Measurements from ENCODE around the gene FAM83D.
"Not testable (repeated sequence)": the region's sequence is repeated elsewhere in the genome, so short reads cannot be mapped to it uniquely, and the experiment has no call there.

FAM83D gene

DNA sequence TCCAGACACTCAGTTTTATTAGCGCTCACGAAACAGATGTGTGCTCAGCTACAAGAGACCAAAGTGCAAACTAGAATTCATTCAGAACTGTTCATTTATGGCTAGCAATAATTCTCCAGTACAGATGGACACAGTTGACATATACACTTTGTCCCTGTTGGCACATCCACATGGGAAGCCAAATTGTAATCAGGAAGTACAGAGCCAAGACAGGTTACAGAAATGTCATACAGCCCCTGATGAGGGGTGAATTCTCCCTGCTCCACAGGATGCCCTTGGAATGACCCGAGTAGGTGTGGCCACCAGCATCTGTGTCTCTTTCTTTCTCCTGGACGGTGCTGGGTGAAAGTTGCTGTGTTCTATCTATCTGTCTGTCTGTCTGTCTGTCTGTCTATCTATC is 43.5 kb downstream of the FAM83D start:
- no peak for DNase-seq

DNA sequence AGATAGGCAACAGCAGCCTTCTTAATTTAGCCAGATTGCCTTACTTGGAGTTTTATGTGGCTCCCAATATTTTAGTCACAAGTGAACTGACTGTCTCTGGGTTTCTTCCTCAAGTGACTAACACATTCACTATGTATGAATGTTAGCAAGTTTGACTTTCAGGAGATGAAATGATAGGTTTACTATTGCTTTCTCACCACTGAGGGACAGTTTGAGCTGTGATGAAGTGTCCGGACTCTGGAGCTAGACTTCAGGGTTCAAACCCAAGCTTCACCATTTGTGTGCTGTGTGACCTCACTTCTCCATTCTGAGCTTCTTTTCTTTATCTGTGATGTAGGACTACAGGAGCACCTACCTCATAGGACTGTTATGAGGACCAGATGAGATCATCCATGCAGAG is 44.1 kb downstream of the FAM83D start:
- DNase-seq: no peak

DNA sequence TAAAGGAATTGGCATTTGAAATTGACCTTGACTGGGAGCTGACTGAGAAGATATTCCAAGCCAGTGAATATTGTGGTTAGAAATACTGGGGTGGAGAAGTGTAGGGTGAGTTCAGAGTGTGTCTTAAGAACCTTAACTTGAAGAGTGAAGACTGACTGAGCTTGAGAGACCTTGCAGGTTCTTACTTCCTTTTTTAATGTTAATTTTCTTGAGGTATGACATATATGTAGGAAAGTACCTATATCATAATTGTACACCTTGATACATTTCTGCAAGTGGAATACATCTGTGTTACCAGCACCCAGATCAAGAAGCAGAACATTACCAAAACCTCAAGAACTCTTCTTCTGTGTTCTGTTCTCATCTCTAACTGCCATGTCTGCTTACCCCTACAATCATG is 46.9 kb downstream of the FAM83D start:
- no peak for DNase-seq

DNA sequence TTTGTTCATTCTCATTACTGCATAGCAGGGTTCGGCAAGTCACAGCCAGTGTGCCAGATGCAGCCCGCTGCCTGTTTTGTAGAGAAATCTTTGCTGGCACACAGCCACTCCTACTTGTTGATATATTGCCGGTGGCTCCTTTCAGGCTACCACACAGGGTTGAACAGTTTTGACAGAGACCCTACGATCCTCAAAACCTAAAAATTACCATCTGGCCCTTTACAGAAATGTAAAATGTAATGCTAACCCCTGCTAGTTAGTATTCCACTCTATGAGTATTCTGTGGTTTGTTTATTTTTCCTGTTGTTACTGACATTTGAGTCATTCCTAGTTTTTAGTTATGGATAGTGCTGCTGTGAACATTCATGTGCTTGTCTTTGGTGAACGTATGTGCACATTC is 47.4 kb downstream of the FAM83D start:
- no peak for DNase-seq

DNA sequence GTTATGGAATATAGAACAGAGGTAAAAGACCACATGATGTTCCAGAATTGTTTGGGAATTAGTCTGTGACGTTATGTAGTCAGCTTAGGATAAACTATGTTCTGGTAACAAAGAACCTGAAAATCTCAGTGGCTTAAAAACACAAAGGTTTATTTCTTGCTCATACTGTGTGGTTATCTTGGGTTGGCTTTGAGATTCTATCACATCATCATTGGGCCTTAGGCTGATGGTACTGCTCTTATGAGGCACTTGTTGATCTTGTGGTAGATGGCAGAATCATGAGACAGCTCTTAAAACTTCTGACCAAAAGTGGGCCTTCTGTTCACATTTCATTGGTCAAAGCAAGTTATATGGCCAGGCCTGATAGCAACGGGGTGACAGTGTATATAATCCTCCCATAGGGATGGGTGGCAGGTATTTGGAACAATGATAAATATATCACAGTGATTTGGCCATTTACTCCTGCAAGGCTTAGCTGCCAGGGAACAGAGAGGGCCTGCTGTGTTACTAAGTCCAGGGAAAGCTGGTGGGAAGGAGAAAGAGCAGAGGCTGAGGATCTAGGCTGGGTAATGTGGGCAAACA is 49.4 kb downstream of the FAM83D start:
- DNase-seq: no peak

DNA sequence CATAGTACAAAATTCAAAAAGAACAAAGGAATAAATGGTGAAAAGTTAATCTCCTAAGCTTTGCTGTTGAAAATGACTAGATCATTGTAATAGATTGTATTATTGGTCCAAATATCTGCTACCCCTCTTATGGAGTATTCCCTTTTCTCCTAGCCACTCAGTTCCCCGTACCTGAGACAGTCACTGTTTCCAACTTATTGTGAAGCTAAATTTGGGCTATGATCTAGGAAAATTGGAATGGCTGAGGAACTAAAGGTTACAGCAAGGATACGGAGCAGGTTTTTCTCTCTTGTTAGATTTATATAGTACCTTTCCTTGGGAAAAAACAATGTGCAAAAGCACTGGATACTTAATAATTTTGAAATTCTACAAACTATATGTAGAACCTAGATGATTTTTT is 53.2 kb downstream of the FAM83D start:
- DNase-seq: no peak

- no peak for DNase-seq
Measured at GRCh38 chr20:38979842-38980241, 53.6 kb downstream of the FAM83D start.

GRCh38 chr20:38982291-38982690 is 56.1 kb downstream of the FAM83D start:
- no peak for DNase-seq

DNA sequence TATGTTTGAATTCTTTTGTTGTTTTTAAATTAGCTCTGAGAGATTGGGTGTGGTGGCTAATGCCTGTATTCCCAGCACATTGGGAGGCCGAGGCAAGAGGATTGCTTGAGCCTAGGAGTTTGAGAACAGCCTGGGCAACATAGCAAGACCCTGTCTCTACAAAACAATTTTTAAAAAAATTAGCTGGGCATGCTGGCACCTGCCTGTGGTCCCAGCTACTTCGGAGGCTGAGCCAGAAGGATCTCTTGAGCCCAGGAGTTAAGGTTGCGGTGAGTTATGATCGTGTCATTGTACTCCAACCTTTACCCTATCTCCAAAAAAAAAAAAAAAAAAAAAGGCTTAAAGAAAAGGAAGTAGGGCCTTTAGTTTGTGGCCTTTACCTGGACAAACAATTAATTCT is 58.8 kb downstream of the FAM83D start:
- DNase-seq: no peak

DNA sequence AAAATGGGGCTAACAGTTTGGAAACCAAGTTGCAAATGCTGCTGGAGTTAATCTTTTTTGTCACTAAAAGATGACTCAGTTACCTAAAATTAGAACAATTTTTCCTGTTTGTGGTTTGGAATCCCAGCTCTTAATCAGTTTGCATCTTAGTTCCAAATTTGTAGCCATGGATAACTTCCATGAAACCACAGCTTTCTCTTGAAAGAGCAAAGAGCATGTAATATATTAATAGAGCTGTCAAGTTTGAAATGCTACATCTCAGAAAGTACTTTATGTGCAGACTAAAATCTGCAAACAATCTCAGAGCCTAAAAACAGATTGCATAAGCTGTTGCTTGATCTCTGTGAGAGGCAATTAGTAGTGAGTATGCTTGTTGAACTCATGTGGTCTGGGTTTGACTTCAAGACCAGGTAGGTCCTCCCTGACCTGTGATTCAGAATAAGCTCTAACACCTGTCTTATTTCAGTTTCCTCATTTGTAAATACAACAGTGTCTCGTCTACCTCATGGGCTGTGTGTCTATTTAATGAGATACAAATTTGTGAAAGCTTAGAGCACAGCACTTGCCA is 59.5 kb downstream of the FAM83D start:
- no peak for DNase-seq

DNA sequence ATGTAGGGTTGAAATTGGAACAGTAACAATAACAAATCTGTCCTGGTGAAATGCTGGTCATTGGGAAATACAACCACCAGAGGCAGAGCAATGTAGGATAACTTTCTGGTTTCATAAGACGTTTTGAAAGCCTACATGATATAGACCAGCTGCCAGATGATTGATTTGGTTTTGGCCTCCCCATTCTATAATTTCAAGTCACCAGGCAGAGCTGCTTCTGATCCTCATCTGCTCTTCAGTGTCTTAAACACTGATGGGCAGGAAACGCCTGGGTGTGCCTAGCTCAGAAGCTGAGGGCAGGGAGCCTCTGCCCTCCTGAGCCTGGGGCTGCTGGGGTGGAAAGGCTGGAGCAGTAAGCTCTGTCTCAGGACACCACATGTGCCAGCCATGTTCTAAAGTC is 60.4 kb downstream of the FAM83D start:
- DNase-seq: no peak

- DNase-seq: no peak
Measured at GRCh38 chr20:38987777-38988176, 61.6 kb downstream of the FAM83D start.

- DNase-seq: no peak
Measured at GRCh38 chr20:38990728-38991127, 64.5 kb downstream of the FAM83D start.

DNA sequence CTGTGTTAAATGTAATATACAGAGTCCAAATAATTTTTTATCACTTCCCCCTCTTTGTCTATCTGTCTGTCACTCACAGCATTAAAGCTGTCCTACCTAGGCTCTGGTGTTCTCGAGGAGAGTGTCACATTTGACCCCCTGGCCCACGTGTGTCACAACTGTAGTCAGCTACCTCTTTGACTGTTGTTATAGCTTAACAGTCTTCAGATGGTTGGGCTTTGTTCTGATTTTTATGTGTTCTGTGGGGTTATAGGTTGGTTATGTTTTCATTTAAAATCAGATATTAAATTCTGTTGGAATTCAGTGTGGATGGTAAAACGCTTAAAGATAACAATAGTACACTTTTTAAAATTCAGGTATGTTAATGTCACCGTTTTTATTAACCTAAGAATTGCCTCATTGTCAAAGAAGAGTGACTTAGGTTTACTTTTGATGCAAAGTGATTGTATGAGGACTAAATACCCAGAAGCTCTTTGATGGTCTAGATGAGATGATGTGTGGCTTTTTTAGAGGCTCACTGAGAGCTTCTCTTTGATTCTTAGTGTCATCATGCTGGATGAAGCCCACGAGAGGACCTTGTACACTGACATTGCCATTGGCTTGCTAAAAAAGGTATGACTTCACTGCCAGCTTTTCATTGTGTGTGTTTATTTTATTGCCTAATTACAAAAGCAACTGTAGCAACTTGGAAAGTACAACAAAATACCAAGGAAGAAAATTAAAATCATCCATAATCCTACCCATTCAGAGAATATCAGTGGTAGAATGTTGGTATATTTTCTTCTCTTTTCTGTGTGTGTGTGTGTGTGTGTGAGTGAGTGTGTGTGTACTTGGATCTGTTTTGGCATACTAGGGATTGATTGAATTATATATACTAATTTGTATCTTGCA is 65.8 kb downstream of the FAM83D start:
- DNase-seq: no peak

DNA sequence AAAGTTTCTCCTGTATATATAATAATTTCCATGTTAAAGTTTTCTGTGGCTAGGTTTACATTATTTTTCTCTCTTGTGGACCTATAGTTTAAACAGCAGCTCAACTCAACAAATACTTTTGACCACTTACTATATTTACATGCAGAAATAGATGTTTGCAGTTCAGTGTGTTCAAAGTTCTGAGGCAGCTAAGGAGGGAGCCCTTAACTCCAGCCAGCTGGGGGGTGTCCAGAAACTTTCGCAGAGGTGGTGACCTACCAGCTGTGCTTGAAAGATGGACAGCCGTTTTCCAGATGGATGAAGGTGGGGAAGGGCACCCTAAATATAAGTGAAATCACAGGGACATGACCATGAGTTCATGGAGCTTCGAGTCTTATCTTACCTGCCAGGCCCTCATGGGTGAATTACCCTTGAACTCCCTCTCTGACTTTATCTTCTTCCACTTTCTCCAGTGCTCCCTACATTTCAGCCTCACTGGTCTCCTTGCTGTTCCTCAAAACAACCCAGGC is 69.4 kb downstream of the FAM83D start:
- no peak for DNase-seq

DNA sequence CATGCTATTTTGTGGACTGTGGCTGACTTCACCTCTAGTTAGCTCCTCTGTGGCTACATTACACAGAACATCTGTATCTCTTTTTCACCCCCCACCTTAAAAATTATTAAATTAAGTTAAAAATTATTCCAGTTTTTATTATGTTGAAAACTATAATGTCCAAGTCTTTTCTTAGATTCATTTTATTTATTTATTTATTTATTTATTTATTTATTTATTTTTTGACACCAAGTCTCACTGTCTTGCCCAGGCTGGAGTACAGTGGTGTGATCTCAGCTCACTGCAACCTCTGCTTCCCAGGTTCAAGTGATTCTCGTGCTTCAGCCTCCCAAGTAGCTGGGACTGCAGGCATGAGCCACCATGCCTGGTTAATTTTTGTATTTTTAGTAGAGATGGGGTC is 70.6 kb downstream of the FAM83D start:
- DNase-seq: not testable (repeated sequence)

- no peak for DNase-seq
Measured at GRCh38 chr20:38997622-38998021, 71.4 kb downstream of the FAM83D start.

- DNase-seq: no peak
Measured at GRCh38 chr20:38999217-38999616, 73.0 kb downstream of the FAM83D start.

- no peak for DNase-seq
Measured at GRCh38 chr20:38999965-39000910, 74.0 kb downstream of the FAM83D start.

Measured in DMS53 (cell line).